ENCODE data around the gene APOC1. TPM values are rescaled to one million over a fixed set of nuclear protein-coding genes. Genes with fewer than 3 reads are reported as not detected.
"Not testable (repeated sequence)": the region's sequence is repeated elsewhere in the genome, so short reads cannot be mapped to it uniquely, and the experiment has no call there.

Gene APOC1
- total RNA-seq (2021) (76.2 to 101 TPM (median 86.5 TPM) in 3 replicates), Bru-seq, nascent RNA (percentile 58 among the genes with signal in this experiment)
- long read RNA-seq, experiment 1, transcript APOC1-208 (4 exons, 430 nt) = major isoform, 23 of 34 reads
- long read RNA-seq, experiment 1, partial matches to known transcripts = 7 of 34 reads
- long read RNA-seq, experiment 1, other reads (novel, unspliced or antisense) = 3 of 34 reads
- long read RNA-seq, experiment 2, transcript APOC1-208 (4 exons, 430 nt) = major isoform, 36 of 89 reads
- long read RNA-seq, experiment 2, partial matches to known transcripts = 44 of 89 reads
- long read RNA-seq, experiment 2, other reads (novel, unspliced or antisense) = 9 of 89 reads
- long read RNA-seq, experiment 3 = 0 reads

DNA sequence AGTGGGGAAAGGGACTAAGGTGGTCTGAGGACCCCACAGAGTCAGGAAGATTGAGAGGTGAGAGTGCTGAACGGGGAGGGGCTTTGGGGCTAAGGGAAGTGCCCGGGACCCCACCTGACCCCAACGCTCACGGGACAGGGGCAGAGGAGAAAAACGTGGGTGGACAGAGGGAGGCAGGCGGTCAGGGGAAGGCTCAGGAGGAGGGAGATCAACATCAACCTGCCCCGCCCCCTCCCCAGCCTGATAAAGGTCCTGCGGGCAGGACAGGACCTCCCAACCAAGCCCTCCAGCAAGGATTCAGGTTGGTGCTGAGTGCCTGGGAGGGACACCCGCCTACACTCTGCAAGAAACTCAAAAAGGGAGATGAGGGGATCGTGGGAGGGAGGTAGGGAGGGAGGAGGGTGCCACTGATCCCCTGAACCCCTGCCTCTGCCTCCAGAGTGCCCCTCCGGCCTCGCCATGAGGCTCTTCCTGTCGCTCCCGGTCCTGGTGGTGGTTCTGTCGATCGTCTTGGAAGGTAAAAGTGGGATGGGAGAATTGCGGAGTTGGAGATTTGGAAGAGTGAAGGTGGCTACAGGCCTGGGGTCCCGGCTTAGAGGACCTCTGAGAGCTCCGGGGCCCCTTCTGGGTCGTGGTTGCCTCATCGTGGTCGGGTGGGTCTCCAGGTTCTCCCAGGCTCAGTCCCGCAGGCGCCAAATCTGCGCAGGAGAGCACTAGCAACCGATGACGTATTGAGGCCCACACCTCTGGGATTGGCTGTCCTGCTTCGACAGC is at the start of gene APOC1:
TSS of gene APOC1 (plus strand) at position 176 of the 774 bp plus-strand sequence. CDS start at position 460, 284 bp downstream.
- H3K27ac Mint-ChIP-seq = peak within 1 kb of the TSS; percentile 99
- DNase-seq (ENCODE audit: low spot score) (peak; percentile 92), ATAC-seq (peak; percentile 93)
- TF ChIP-seq FOXP1 (CRISPR knock-in tag; IDR thresholded peaks at IDR 0.05; ENCODE audit: borderline replicate concordance) = 0 out of 2 replicates have a peak, but pooled peaks have one; percentile 4
- peak; percentile 77 for TF ChIP-seq ZNF263 (CRISPR knock-in tag; IDR thresholded peaks at IDR 0.05; ENCODE audit: low read depth)
- peak; percentile 88; the same call in 1 of the 2 replicates for TF ChIP-seq CREM (CRISPR knock-in tag; IDR thresholded peaks at IDR 0.05)
- peak; percentile 38; the same call in 1 of the 2 replicates for TF ChIP-seq MAX (CRISPR knock-in tag; IDR thresholded peaks at IDR 0.05)
- TF ChIP-seq NFYB (CRISPR knock-in tag; conservative IDR thresholded peaks at IDR 0.05; ENCODE audit: low read depth) = peak; percentile 98
- TF ChIP-seq, protein P1, sequence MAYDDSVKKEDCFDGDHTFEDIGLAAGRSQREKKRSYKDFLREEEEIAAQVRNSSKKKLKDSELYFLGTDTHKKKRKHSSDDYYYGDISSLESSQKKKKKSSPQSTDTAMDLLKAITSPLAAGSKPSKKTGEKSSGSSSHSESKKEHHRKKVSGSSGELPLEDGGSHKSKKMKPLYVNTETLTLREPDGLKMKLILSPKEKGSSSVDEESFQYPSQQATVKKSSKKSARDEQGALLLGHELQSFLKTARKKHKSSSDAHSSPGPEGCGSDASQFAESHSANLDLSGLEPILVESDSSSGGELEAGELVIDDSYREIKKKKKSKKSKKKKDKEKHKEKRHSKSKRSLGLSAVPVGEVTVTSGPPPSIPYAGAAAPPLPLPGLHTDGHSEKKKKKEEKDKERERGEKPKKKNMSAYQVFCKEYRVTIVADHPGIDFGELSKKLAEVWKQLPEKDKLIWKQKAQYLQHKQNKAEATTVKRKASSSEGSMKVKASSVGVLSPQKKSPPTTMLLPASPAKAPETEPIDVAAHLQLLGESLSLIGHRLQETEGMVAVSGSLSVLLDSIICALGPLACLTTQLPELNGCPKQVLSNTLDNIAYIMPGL (CRISPR knock-in tag; IDR thresholded peaks at IDR 0.05) = 0 out of 2 replicates have a peak, but pooled peaks have one; percentile 55
- H3K27me3 Mint-ChIP-seq (ENCODE audit: low read depth); H3K9me3 Mint-ChIP-seq; H3K36me3 Mint-ChIP-seq: not testable (repeated sequence)
- CTCF ChIA-PET = interaction anchor here (0.8 to 1.6 kb wide), 9 partner anchors 10 to 212 kb away, joined by 3 to 7 read pairs (median 3); no protein-coding TSS in a partner anchor
- POLR2A ChIA-PET = interaction anchor here (0.7 to 1.4 kb wide), 4 partner anchors 10 to 68 kb away, joined by 3 to 15 read pairs (median 6); partner anchors contain the start of gene APOE
- H3K4me1 Mint-ChIP-seq = peaks cover 33% of the 10 kb centered on the region
- H3K4me3 Mint-ChIP-seq = peak within 1 kb of the TSS; percentile 98

DNA sequence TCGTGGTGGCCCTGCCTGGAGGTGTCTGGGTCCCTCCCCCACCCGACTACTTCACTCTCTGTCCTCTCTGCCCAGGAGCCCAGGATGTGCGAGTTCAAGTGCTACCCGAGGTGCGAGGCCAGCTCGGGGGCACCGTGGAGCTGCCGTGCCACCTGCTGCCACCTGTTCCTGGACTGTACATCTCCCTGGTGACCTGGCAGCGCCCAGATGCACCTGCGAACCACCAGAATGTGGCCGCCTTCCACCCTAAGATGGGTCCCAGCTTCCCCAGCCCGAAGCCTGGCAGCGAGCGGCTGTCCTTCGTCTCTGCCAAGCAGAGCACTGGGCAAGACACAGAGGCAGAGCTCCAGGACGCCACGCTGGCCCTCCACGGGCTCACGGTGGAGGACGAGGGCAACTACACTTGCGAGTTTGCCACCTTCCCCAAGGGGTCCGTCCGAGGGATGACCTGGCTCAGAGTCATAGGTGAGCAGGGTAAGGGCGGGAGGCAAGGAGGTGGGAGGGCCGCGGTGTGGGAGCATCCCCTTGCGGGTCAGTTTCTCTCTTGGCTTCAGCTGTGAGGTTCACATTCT is 49.1 kb upstream of the APOC1 start:
- POLR2A ChIA-PET = no interaction called here
- peaks cover 12% of the 10 kb centered on the region for H3K9me3 Mint-ChIP-seq
- peak overlapping the region; percentile 70; the same call in 1 of the 2 replicates for H3K27ac Mint-ChIP-seq
- H3K4me3 Mint-ChIP-seq = no peak overlapping the region
- H3K4me1 Mint-ChIP-seq = no peaks in the 10 kb centered on the region
- ATAC-seq (no peak), DNase-seq (ENCODE audit: low spot score) (no peak)
- TF ChIP-seq KAT7 (CRISPR knock-in tag; IDR thresholded peaks at IDR 0.05; ENCODE audit: borderline replicate concordance) (no peak), MYBL2 (CRISPR knock-in tag; IDR thresholded peaks at IDR 0.05) (no peak), RORB (CRISPR knock-in tag; IDR thresholded peaks at IDR 0.05) (no peak), ZMAT4 (CRISPR knock-in tag; IDR thresholded peaks at IDR 0.05) (no peak), STAT6 (CRISPR knock-in tag; conservative IDR thresholded peaks at IDR 0.05; ENCODE audit: low read depth) (no peak), NR2C2 (CRISPR knock-in tag; IDR thresholded peaks at IDR 0.05) (no peak), SMAD4 (CRISPR knock-in tag; IDR thresholded peaks at IDR 0.05) (no peak)
- no peaks in the 10 kb centered on the region for H3K27me3 Mint-ChIP-seq (ENCODE audit: low read depth)
- H3K36me3 Mint-ChIP-seq = peaks cover 65% of the 10 kb centered on the region
- CTCF ChIA-PET = no interaction called here

- H3K9me3 Mint-ChIP-seq = peaks cover 4% of the 10 kb centered on the region
- no peaks in the 10 kb centered on the region for H3K4me1 Mint-ChIP-seq
- no peak for ATAC-seq
- DNase-seq (ENCODE audit: low spot score) = no peak
- no peak overlapping the region for H3K4me3 Mint-ChIP-seq
- H3K36me3 Mint-ChIP-seq = peaks cover 54% of the 10 kb centered on the region
- CTCF ChIA-PET = interaction anchor here (0.7 kb wide), 1 partner anchor 18 kb away, joined by 6 read pairs; no protein-coding TSS in a partner anchor
- H3K27me3 Mint-ChIP-seq (ENCODE audit: low read depth) = no peaks in the 10 kb centered on the region
- peak overlapping the region; percentile 5; the same call in 1 of the 2 replicates for H3K27ac Mint-ChIP-seq
- POLR2A ChIA-PET = no interaction called here
- no peak for TF ChIP-seq RELA (CRISPR knock-in tag; IDR thresholded peaks at IDR 0.05; ENCODE audit: borderline replicate concordance)
- TF ChIP-seq, protein P2, sequence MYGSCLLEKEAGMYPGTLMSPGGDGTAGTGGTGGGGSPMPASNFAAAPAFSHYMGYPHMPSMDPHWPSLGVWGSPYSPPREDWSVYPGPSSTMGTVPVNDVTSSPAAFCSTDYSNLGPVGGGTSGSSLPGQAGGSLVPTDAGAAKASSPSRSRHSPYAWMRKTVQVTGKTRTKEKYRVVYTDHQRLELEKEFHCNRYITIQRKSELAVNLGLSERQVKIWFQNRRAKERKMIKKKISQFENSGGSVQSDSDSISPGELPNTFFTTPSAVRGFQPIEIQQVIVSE (CRISPR knock-in tag; IDR thresholded peaks at IDR 0.05; ENCODE audit: borderline replicate concordance) = no peak
- TF ChIP-seq, protein P3, sequence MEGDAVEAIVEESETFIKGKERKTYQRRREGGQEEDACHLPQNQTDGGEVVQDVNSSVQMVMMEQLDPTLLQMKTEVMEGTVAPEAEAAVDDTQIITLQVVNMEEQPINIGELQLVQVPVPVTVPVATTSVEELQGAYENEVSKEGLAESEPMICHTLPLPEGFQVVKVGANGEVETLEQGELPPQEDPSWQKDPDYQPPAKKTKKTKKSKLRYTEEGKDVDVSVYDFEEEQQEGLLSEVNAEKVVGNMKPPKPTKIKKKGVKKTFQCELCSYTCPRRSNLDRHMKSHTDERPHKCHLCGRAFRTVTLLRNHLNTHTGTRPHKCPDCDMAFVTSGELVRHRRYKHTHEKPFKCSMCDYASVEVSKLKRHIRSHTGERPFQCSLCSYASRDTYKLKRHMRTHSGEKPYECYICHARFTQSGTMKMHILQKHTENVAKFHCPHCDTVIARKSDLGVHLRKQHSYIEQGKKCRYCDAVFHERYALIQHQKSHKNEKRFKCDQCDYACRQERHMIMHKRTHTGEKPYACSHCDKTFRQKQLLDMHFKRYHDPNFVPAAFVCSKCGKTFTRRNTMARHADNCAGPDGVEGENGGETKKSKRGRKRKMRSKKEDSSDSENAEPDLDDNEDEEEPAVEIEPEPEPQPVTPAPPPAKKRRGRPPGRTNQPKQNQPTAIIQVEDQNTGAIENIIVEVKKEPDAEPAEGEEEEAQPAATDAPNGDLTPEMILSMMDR (IDR thresholded peaks at IDR 0.05) = no peak
- TF ChIP-seq NR1H2 (CRISPR knock-in tag; IDR thresholded peaks at IDR 0.05) = no peak
These were observed 47.7 kb upstream of the APOC1 start for GRCh38 chr19:44866664-44867063.
